ENCODE results near the gene CTRB1. TPM values are rescaled to one million over a fixed set of nuclear protein-coding genes. Genes with fewer than 3 reads are reported as not detected.
"Not testable (repeated sequence)": the region's sequence is repeated elsewhere in the genome, so short reads cannot be mapped to it uniquely, and the experiment has no call there.

The CTRB1 gene
- total RNA-seq, 1 donor = not detected

DNA sequence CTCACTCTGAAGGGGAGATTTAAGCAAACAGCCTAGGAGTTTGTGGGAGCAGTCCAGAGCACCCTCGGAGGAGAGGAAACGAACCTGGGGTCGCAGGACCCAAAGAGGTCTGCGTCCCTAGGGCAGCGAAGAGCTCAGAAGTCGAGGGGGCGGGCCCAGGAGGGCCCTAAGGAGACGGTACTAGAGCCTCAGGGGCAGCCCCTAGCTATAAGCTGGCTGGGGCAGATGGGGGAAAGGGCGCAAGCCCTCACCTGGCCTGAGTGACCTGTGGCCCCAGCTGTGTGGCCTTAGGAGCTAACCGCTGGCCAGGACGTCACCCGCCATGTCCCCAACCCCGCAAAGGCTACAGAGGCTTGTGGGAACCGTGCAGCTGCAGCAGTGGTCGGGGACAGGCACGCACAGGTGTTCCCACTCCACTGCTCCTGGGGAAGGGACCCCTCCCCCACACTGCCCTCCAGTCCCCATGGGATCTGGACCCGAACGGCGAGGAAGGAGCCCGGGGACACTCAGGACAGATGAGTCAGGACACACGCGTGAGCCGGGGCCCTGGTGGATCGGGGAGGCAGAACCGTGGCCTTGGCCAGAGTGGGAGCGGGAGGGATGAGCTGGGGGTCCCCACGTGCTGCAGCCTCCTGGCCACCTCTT, 9.8 kb upstream of the CTRB1 start:
- H3K4me3 ChIP-seq (ENCODE audit: low read depth, low read length) = no peak overlapping the region
- TF ChIP-seq, protein P1, sequence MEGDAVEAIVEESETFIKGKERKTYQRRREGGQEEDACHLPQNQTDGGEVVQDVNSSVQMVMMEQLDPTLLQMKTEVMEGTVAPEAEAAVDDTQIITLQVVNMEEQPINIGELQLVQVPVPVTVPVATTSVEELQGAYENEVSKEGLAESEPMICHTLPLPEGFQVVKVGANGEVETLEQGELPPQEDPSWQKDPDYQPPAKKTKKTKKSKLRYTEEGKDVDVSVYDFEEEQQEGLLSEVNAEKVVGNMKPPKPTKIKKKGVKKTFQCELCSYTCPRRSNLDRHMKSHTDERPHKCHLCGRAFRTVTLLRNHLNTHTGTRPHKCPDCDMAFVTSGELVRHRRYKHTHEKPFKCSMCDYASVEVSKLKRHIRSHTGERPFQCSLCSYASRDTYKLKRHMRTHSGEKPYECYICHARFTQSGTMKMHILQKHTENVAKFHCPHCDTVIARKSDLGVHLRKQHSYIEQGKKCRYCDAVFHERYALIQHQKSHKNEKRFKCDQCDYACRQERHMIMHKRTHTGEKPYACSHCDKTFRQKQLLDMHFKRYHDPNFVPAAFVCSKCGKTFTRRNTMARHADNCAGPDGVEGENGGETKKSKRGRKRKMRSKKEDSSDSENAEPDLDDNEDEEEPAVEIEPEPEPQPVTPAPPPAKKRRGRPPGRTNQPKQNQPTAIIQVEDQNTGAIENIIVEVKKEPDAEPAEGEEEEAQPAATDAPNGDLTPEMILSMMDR (IDR thresholded peaks at IDR 0.05; ENCODE audit: insufficient read depth, low read depth, low read length) = no peak
- no peak for DNase-seq (ENCODE audit: low read depth)

DNA sequence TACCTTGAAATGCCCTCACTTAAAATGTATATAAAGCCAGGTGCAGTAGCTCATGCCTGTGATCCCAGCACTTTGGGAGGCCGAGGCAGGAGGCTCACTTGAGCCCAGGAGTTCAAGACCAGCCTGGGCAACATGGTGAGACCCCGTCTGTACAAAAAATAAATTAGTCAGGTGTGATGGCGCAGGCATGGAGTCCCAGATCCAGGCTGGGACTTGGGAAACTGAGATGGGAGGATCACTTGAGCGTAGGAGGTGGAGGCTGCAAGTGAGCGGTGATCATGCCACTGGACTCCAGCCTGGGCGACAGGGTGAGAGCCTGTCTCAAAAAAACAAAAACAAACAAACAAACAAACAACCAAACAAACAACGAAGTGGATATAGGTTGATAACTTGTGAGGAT, 9.3 kb upstream of the CTRB1 start:
- DNase-seq (ENCODE audit: low read depth); H3K4me3 ChIP-seq (ENCODE audit: low read depth, low read length): not testable (repeated sequence)

DNA sequence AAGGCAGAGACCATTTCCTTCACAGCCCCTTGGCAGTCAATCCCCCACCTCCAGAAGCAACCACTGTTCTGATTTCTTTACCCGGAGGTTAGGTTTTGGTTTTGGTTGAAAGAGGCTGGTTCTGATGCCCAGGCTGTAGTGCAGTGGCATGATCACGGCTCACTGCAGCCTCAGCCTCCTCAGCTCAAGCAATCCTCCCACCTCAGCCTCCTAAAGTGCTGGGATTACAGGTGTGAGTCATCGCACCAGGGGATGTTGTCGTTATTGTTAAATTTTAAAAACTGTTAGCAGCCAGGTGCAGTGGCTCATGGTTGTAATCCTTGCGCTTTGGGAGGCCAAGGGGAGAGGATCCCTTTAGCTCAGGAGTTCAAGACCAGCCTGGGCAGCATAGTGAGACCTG, 8.8 kb upstream of the CTRB1 start:
- DNase-seq (ENCODE audit: low read depth) = no peak
- TF ChIP-seq, protein P1 (IDR thresholded peaks at IDR 0.05; ENCODE audit: insufficient read depth, low read depth, low read length) = no peak
- H3K4me3 ChIP-seq (ENCODE audit: low read depth, low read length) = no peak overlapping the region

DNA sequence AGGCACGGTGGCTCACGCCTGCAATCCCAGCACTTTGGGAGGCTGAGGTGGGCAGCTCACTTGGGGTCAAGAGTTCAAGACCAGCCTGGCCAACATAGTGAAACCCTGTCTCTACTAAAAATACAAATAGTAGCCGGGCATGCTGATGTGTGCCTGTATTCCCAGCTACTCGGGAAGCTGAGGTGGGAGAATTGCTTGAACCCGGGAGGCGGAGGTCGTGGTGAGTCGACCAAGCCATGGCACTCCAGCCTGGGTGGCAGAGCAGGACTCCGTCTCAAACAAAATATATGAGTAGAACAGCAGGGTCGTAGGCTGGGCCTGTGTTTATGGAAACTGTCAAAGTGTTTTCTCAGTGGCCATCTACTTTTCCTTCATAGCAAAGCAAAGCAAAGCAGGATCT, 7.5 kb upstream of the CTRB1 start:
- not testable (repeated sequence) for DNase-seq (ENCODE audit: low read depth); H3K4me3 ChIP-seq (ENCODE audit: low read depth, low read length)

DNA sequence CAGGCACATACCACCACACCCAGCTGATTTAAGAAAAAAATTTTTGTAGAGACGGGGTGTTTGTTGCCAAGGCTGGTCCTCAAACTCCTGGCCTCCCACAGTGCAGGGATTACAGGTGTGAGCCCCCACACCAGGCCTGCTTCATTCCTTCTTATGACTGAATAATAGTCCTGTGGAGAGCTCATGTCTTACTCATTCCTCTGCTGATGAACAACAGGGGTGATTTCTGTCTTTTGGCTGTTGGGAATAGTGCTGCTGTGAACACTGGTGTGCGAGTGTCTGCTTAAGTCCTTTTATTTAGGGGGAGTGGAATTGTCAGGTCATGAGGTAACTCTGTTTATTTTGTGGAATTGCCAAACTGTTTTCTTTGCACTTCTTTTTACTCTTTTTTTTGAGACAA, 2.7 kb upstream of the CTRB1 start:
- DNase-seq (ENCODE audit: low read depth) = no peak
- TF ChIP-seq, protein P1 (IDR thresholded peaks at IDR 0.05; ENCODE audit: insufficient read depth, low read depth, low read length) = no peak

DNA sequence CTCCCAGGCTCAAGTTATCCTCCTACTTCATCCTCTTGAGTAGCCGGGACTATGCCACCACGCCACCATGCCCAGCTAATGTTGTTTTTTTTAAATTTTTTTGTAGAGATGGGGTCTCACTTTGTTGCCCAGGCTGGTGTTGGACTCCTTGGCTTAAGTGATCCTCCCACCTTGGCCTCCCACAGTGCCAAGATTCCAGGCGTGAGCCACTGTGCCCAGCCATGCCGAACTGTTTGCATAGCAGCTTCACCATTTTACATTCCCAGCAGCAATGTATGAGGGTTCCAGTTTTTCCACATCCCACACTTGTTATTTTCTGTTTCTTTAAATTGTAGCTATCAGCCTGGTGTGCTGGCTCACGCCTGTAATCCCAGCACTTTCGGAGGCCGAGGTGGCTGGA, 2.2 kb upstream of the CTRB1 start:
- no peak for DNase-seq (ENCODE audit: low read depth)
- no peak overlapping the region for H3K4me3 ChIP-seq (ENCODE audit: low read depth, low read length)
- TF ChIP-seq, protein P1 (IDR thresholded peaks at IDR 0.05; ENCODE audit: insufficient read depth, low read depth, low read length) = no peak

More for the DNA sequence above, 2.7 kb upstream of the CTRB1 start:
- no peak overlapping the region for H3K4me3 ChIP-seq (ENCODE audit: low read depth, low read length)

DNA sequence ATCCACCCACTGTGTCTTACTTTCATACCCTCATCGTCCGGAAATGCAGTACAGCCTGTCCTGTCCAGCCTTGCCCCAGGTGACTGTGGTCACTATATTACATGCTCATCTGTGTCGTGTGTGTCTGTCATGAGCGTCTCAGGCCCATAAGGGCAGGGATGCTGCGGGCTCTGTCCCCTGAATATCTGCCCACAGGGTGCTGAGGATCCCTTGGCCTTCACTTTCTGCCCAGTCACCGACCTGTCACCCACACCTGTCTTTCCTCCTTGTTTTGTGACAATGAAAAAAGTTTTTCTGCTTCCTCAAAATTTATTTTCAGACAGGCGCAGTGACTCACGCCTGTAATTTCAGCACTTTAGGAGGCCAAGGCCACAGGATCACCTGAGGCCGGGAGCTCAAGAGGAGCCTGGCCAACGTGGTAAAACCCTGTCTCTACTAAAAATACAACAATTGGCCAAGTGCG, 1.4 kb upstream of the CTRB1 start:
- TF ChIP-seq, protein P1 (IDR thresholded peaks at IDR 0.05; ENCODE audit: insufficient read depth, low read depth, low read length) = no peak
- no peak for DNase-seq (ENCODE audit: low read depth)
- no peak overlapping the region for H3K4me3 ChIP-seq (ENCODE audit: low read depth, low read length)

DNA sequence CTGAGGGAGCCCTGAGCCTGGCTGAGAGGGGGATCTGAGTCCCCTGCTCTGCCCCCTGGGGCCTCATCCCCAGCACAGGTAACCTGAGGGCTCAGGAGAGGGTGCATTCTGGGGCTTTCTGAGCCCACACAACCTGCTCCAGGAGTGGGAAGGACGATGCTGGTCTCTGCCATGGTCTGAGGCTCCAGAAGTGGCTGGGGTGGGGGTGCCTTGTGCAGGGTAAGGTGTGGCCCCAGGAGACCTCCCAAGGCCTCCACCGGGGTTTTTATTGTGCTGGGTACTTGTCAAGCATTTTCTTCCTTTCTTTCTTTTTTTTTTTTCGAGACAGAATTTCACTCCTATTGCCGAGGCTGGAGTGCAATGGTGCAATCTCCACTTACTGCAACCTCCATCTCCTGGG, 300 bp downstream of the CTRB1 start:
- no peak overlapping the region for H3K4me3 ChIP-seq (ENCODE audit: low read depth, low read length)
- TF ChIP-seq, protein P1 (IDR thresholded peaks at IDR 0.05; ENCODE audit: insufficient read depth, low read depth, low read length) = no peak
- no peak for DNase-seq (ENCODE audit: low read depth)

All from fibroblast of villous mesenchyme (primary cell).